WTC11 (cell line): ENCODE data around the gene LOXL3. TPM values are rescaled to one million over a fixed set of nuclear protein-coding genes. Genes with fewer than 3 reads are reported as not detected.

Experiments
- ATAC-seq: fragments of 200-7000 bp; cut with Tn5 transposase; 2 replicates; pipeline ENCODE4 v1.10.0; 2021; ENCODE audit warnings: mild to moderate bottlenecking, moderate library complexity
- CTCF ChIA-PET: fragments of 300-600 bp; sonication (Branson Sonifier 250); formaldehyde crosslinking; loops from one replicate; lab custom pipeline; 2021; ENCODE audit warnings: antibody characterized with exemption; lab: Charles Lee
- POLR2A ChIA-PET: fragments of 350-600 bp; sonication (Branson Sonifier 250); formaldehyde crosslinking; loops from one replicate; lab custom pipeline; 2021; ENCODE audit warnings: antibody characterized with exemption; lab: Charles Lee
- DNase-seq: peaks from one replicate; pipeline ENCODE4 v3.0.0; 2021; ENCODE audit warnings: low spot score
- H3K27ac Mint-ChIP-seq: 2 replicates; pipeline ENCODE4 v1.8.0; 2021; ENCODE audit warnings: mixed read lengths
- H3K27me3 Mint-ChIP-seq: 2 replicates; pipeline ENCODE4 v1.8.0; 2021; ENCODE audit warnings: low read depth, mild to moderate bottlenecking, moderate library complexity, mixed read lengths
- H3K36me3 Mint-ChIP-seq: 2 replicates; pipeline ENCODE4 v1.8.0; 2021; ENCODE audit warnings: mixed read lengths
- H3K4me1 Mint-ChIP-seq: 2 replicates; pipeline ENCODE4 v1.8.0; 2022; ENCODE audit warnings: mixed read lengths
- H3K4me3 Mint-ChIP-seq: 2 replicates; pipeline ENCODE4 v1.8.0; 2021; ENCODE audit warnings: mild to moderate bottlenecking, moderate library complexity, mixed read lengths
- H3K9me3 Mint-ChIP-seq: 2 replicates; pipeline ENCODE4 v1.8.0; 2021; ENCODE audit warnings: mixed read lengths
- CREM ChIP-seq: sonication (generic); formaldehyde crosslinking; IDR thresholded peaks from 2 replicates; pipeline ENCODE4 v1.8.1; 2022; ENCODE audit warnings: mild to moderate bottlenecking, missing genetic modification reagents, moderate library complexity
- ETV6 ChIP-seq: sonication (generic); formaldehyde crosslinking; IDR thresholded peaks from 2 replicates; pipeline ENCODE4 v1.8.1; 2022; ENCODE audit warnings: mild to moderate bottlenecking, missing genetic modification reagents
- FOXP1 ChIP-seq: sonication (generic); formaldehyde crosslinking; IDR thresholded peaks from 2 replicates; pipeline ENCODE4 v1.8.0; 2022; ENCODE audit warnings: missing genetic modification reagents, mild to moderate bottlenecking, moderate library complexity, borderline replicate concordance
- GABPB1 ChIP-seq: sonication (generic); formaldehyde crosslinking; IDR thresholded peaks from 2 replicates; pipeline ENCODE4 v1.8.1; 2023; ENCODE audit warnings: mild to moderate bottlenecking, missing genetic modification reagents
- GTF2I ChIP-seq: fragments of 250-450 bp; sonication (Bioruptor Pico); conservative IDR thresholded peaks from 2 replicates; pipeline ENCODE4 v1.4.0; 2021; ENCODE audit warnings: mild to moderate bottlenecking
- IRF2 ChIP-seq: sonication (generic); formaldehyde crosslinking; IDR thresholded peaks from 2 replicates; pipeline ENCODE4 v1.8.0; 2022; ENCODE audit warnings: low read depth, missing genetic modification reagents, borderline replicate concordance
- KAT7 ChIP-seq: sonication (generic); formaldehyde crosslinking; IDR thresholded peaks from 2 replicates; pipeline ENCODE4 v1.8.1; 2023; ENCODE audit warnings: missing genetic modification reagents, mild to moderate bottlenecking, borderline replicate concordance
- NFATC4 ChIP-seq: fragments of 250-450 bp; sonication (Bioruptor Pico); IDR thresholded peaks from 2 replicates; pipeline ENCODE4 v1.9.0; 2021; ENCODE audit warnings: mild to moderate bottlenecking
- NFE2L1 ChIP-seq: sonication (generic); formaldehyde crosslinking; IDR thresholded peaks from 2 replicates; pipeline ENCODE4 v1.8.1; 2023; ENCODE audit warnings: missing genetic modification reagents
- OVOL2 ChIP-seq: fragments of 250-450 bp; sonication (Bioruptor Pico); IDR thresholded peaks from 2 replicates; pipeline ENCODE4 v1.9.0; 2021; ENCODE audit warnings: mild to moderate bottlenecking, borderline replicate concordance
- RORB ChIP-seq: fragments of 250-450 bp; sonication (Bioruptor Pico); IDR thresholded peaks from 2 replicates; pipeline ENCODE4 v1.9.0; 2021; ENCODE audit warnings: mild to moderate bottlenecking
- SMAD3 ChIP-seq: sonication (generic); formaldehyde crosslinking; IDR thresholded peaks from 2 replicates; pipeline ENCODE4 v1.8.0; 2022; ENCODE audit warnings: missing genetic modification reagents, mild to moderate bottlenecking, borderline replicate concordance
- TEAD4 ChIP-seq: sonication (generic); formaldehyde crosslinking; IDR thresholded peaks from 2 replicates; pipeline ENCODE4 v1.8.0; 2022; ENCODE audit warnings: mild to moderate bottlenecking, missing genetic modification reagents
- ZBTB21 ChIP-seq: sonication (generic); formaldehyde crosslinking; IDR thresholded peaks from 2 replicates; pipeline ENCODE4 v1.8.1; 2023; ENCODE audit warnings: mild to moderate bottlenecking, missing genetic modification reagents, borderline replicate concordance
- ZNF121 ChIP-seq: sonication (generic); formaldehyde crosslinking; IDR thresholded peaks from 2 replicates; pipeline ENCODE4 v1.8.0; 2023; ENCODE audit warnings: missing genetic modification reagents
- ZNF263 ChIP-seq: sonication (generic); formaldehyde crosslinking; IDR thresholded peaks from 2 replicates; pipeline ENCODE4 v1.8.1; 2022; ENCODE audit warnings: low read depth, mild to moderate bottlenecking, moderate library complexity, missing genetic modification reagents
- ZNF416 ChIP-seq: fragments of 250-450 bp; sonication (Bioruptor Pico); IDR thresholded peaks from 2 replicates; pipeline ENCODE4 v1.9.0; 2021; ENCODE audit warnings: mild to moderate bottlenecking, inconsistent platforms
- ZNF423 ChIP-seq: fragments of 250-450 bp; sonication (Bioruptor Pico); IDR thresholded peaks from 2 replicates; pipeline ENCODE4 v2.1.2; 2022; ENCODE audit warnings: mild to moderate bottlenecking, moderate library complexity
- ZNF671 ChIP-seq: fragments of 250-450 bp; sonication (Bioruptor Pico); IDR thresholded peaks from 2 replicates; pipeline ENCODE4 v1.8.0; 2021; ENCODE audit warnings: mild to moderate bottlenecking
- total RNA-seq: library from RNA; stranded (reverse); gene quantifications from 3 replicates; pipeline ENCODE4 v1.2.3, GENCODE V29; 2021
- TF ChIP-seq, protein P1 (sequence below): sonication (generic); formaldehyde crosslinking; IDR thresholded peaks from 2 replicates; pipeline ENCODE4 v1.8.1; 2023; ENCODE audit warnings: mild to moderate bottlenecking, missing genetic modification reagents, moderate library complexity
- TF ChIP-seq, protein P2 (sequence below): fragments of 250-450 bp; sonication (Bioruptor Pico); IDR thresholded peaks from 2 replicates; pipeline ENCODE4 v2.1.2; 2022; ENCODE audit warnings: mild to moderate bottlenecking, moderate library complexity
- TF ChIP-seq, protein P3 (sequence below): fragments of 250-450 bp; sonication (Bioruptor Pico); IDR thresholded peaks from 2 replicates; pipeline ENCODE4 v1.8.0; 2021; ENCODE audit warnings: mild to moderate bottlenecking
- TF ChIP-seq, protein P4 (sequence below): sonication (generic); formaldehyde crosslinking; conservative IDR thresholded peaks from 2 replicates; pipeline ENCODE4 v1.8.1; 2022; ENCODE audit warnings: mild to moderate bottlenecking, missing genetic modification reagents
- TF ChIP-seq, protein P5 (sequence below): fragments of 250-450 bp; sonication (Bioruptor Pico); IDR thresholded peaks from 2 replicates; pipeline ENCODE4 v1.9.0; 2021; ENCODE audit warnings: mild to moderate bottlenecking
- TF ChIP-seq, protein P6 (sequence below): sonication (generic); formaldehyde crosslinking; IDR thresholded peaks from 2 replicates; pipeline ENCODE4 v1.8.1; 2023; ENCODE audit warnings: mild to moderate bottlenecking, missing genetic modification reagents, moderate library complexity
- TF ChIP-seq, protein P7 (sequence below): sonication (generic); formaldehyde crosslinking; IDR thresholded peaks from 2 replicates; pipeline ENCODE4 v1.8.1; 2022; ENCODE audit warnings: mild to moderate bottlenecking, missing genetic modification reagents, moderate library complexity, borderline replicate concordance
- TF ChIP-seq, protein P8 (sequence below): sonication (generic); formaldehyde crosslinking; IDR thresholded peaks from 2 replicates; pipeline ENCODE4 v1.8.1; 2022; ENCODE audit warnings: missing genetic modification reagents, borderline replicate concordance

LOXL3 gene
- total RNA-seq, 1 experiment from 2014 or later: 21.1 TPM

DNA sequence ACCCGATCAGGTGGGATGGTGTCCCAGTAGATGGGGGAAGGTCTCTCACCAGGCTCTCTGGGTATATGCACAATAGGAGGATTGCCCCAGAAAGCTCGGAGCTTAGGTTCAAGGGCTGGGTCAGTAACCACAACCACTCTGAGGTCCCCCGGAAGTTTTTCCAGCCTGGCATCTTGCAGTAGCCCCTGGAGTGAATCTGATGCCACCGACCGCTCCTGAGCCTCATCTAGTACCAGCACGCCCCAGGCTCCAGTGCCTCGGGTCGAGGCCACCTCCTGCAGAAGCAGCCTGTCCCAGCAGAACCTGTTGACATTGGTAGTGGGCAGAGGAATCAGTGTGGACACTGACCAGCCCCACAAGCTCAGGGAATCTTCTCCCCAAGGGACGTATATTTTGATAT, 29.7 kb downstream of the LOXL3 start:
- Mint-ChIP-seq H3K36me3 (peaks cover 21% of the 10 kb centered on the region), H3K27me3 (peaks cover 47% of the 10 kb centered on the region), H3K4me1 (peaks cover 10% of the 10 kb centered on the region), H3K27ac (no peak overlapping the region), H3K9me3 (0 out of 2 replicates have a peak, but pooled peaks cover 3% of the 10 kb centered on the region), H3K4me3 (no peak overlapping the region)
- ChIA-PET CTCF (no interaction called here), POLR2A (no interaction called here)
- TF ChIP-seq CREM (CRISPR knock-in tag): no peak
- TF ChIP-seq, protein P1, sequence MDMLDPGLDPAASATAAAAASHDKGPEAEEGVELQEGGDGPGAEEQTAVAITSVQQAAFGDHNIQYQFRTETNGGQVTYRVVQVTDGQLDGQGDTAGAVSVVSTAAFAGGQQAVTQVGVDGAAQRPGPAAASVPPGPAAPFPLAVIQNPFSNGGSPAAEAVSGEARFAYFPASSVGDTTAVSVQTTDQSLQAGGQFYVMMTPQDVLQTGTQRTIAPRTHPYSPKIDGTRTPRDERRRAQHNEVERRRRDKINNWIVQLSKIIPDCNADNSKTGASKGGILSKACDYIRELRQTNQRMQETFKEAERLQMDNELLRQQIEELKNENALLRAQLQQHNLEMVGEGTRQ (CRISPR knock-in tag): no peak
- TF ChIP-seq, protein P2, sequence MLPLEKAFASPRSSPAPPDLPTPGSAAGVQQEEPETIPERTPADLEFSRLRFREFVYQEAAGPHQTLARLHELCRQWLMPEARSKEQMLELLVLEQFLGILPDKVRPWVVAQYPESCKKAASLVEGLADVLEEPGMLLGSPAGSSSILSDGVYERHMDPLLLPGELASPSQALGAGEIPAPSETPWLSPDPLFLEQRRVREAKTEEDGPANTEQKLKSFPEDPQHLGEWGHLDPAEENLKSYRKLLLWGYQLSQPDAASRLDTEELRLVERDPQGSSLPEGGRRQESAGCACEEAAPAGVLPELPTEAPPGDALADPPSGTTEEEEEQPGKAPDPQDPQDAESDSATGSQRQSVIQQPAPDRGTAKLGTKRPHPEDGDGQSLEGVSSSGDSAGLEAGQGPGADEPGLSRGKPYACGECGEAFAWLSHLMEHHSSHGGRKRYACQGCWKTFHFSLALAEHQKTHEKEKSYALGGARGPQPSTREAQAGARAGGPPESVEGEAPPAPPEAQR (CRISPR knock-in tag): no peak
- no peak for TF ChIP-seq GABPB1
- TF ChIP-seq FOXP1: no peak
- TF ChIP-seq IRF2 (CRISPR knock-in tag): no peak
- TF ChIP-seq, protein P3, sequence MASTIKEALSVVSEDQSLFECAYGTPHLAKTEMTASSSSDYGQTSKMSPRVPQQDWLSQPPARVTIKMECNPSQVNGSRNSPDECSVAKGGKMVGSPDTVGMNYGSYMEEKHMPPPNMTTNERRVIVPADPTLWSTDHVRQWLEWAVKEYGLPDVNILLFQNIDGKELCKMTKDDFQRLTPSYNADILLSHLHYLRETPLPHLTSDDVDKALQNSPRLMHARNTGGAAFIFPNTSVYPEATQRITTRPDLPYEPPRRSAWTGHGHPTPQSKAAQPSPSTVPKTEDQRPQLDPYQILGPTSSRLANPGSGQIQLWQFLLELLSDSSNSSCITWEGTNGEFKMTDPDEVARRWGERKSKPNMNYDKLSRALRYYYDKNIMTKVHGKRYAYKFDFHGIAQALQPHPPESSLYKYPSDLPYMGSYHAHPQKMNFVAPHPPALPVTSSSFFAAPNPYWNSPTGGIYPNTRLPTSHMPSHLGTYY (CRISPR knock-in tag): no peak
- TF ChIP-seq ZNF423 (CRISPR knock-in tag): no peak
- no peak for TF ChIP-seq ZNF416 (CRISPR knock-in tag)
- TF ChIP-seq ZNF121 (CRISPR knock-in tag): no peak
- TF ChIP-seq, protein P4, sequence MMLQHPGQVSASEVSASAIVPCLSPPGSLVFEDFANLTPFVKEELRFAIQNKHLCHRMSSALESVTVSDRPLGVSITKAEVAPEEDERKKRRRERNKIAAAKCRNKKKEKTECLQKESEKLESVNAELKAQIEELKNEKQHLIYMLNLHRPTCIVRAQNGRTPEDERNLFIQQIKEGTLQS (CRISPR knock-in tag): no peak
- TF ChIP-seq, protein P5, sequence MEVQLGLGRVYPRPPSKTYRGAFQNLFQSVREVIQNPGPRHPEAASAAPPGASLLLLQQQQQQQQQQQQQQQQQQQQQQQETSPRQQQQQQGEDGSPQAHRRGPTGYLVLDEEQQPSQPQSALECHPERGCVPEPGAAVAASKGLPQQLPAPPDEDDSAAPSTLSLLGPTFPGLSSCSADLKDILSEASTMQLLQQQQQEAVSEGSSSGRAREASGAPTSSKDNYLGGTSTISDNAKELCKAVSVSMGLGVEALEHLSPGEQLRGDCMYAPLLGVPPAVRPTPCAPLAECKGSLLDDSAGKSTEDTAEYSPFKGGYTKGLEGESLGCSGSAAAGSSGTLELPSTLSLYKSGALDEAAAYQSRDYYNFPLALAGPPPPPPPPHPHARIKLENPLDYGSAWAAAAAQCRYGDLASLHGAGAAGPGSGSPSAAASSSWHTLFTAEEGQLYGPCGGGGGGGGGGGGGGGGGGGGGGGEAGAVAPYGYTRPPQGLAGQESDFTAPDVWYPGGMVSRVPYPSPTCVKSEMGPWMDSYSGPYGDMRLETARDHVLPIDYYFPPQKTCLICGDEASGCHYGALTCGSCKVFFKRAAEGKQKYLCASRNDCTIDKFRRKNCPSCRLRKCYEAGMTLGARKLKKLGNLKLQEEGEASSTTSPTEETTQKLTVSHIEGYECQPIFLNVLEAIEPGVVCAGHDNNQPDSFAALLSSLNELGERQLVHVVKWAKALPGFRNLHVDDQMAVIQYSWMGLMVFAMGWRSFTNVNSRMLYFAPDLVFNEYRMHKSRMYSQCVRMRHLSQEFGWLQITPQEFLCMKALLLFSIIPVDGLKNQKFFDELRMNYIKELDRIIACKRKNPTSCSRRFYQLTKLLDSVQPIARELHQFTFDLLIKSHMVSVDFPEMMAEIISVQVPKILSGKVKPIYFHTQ: no peak
- TF ChIP-seq SMAD3 (CRISPR knock-in tag): no peak
- TF ChIP-seq NFATC4 (CRISPR knock-in tag): no peak
- TF ChIP-seq KAT7 (CRISPR knock-in tag): no peak
- TF ChIP-seq, protein P6, sequence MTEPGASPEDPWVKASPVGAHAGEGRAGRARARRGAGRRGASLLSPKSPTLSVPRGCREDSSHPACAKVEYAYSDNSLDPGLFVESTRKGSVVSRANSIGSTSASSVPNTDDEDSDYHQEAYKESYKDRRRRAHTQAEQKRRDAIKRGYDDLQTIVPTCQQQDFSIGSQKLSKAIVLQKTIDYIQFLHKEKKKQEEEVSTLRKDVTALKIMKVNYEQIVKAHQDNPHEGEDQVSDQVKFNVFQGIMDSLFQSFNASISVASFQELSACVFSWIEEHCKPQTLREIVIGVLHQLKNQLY (CRISPR knock-in tag): no peak
- no peak for TF ChIP-seq ZNF671
- no peak for ATAC-seq
- no peak for DNase-seq

DNA sequence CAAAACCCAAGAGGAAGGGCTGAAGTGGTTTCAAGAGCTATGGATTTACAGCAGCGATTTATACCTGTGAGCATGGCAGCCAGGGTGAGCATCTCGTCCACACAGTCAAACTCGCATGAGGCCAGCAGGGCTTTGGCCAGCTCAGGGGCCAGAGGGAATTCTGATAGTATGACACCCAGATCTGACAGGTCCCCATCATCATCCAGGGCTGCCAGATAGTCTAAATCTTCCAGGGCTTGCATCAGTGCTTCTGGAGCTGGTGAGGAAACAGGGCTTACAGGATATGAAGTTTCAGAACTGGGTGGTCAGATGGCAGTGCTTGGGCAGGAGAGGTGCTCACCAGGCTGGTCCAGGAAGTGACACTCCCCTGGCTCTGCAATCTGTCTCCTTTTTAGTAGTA, 31.2 kb downstream of the LOXL3 start:
- no peak for ATAC-seq
- H3K27ac Mint-ChIP-seq: no peak overlapping the region
- no peak overlapping the region for H3K4me3 Mint-ChIP-seq
- no peak for DNase-seq
- H3K9me3 Mint-ChIP-seq: 0 out of 2 replicates have a peak, but pooled peaks cover 3% of the 10 kb centered on the region
- CTCF ChIA-PET: interaction anchor here (0.9 to 1.1 kb wide), 2 partner anchors 14 to 26 kb away, joined by 3 read pairs; no protein-coding TSS in a partner anchor
- POLR2A ChIA-PET: no interaction called here
- H3K36me3 Mint-ChIP-seq: peaks cover 14% of the 10 kb centered on the region
- H3K4me1 Mint-ChIP-seq: no peaks in the 10 kb centered on the region; the same call in 1 of the 2 replicates
- H3K27me3 Mint-ChIP-seq: peaks cover 62% of the 10 kb centered on the region
- TF ChIP-seq FOXP1 (no peak), RORB (CRISPR knock-in tag) (no peak), OVOL2 (CRISPR knock-in tag) (no peak), ZBTB21 (no peak), NFE2L1 (CRISPR knock-in tag) (no peak), ZNF263 (CRISPR knock-in tag) (no peak), ETV6 (CRISPR knock-in tag) (no peak), GTF2I (CRISPR knock-in tag) (no peak), TEAD4 (CRISPR knock-in tag) (no peak)
- TF ChIP-seq, protein P7, sequence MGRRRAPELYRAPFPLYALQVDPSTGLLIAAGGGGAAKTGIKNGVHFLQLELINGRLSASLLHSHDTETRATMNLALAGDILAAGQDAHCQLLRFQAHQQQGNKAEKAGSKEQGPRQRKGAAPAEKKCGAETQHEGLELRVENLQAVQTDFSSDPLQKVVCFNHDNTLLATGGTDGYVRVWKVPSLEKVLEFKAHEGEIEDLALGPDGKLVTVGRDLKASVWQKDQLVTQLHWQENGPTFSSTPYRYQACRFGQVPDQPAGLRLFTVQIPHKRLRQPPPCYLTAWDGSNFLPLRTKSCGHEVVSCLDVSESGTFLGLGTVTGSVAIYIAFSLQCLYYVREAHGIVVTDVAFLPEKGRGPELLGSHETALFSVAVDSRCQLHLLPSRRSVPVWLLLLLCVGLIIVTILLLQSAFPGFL (CRISPR knock-in tag): no peak
- TF ChIP-seq, protein P8, sequence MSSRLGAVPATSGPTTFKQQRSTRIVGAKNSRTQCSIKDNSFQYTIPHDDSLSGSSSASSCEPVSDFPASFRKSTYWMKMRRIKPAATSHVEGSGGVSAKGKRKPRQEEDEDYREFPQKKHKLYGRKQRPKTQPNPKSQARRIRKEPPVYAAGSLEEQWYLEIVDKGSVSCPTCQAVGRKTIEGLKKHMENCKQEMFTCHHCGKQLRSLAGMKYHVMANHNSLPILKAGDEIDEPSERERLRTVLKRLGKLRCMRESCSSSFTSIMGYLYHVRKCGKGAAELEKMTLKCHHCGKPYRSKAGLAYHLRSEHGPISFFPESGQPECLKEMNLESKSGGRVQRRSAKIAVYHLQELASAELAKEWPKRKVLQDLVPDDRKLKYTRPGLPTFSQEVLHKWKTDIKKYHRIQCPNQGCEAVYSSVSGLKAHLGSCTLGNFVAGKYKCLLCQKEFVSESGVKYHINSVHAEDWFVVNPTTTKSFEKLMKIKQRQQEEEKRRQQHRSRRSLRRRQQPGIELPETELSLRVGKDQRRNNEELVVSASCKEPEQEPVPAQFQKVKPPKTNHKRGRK (CRISPR knock-in tag): no peak
